H9 (cell line): ENCODE measurements around the gene ZBTB43. TPM values are rescaled to one million over a fixed set of nuclear protein-coding genes. Genes with fewer than 3 reads are reported as not detected.

Source experiments
- DNase-seq: peaks from one replicate; pipeline ENCODE4 v3.0.0-alpha.2; 2017
- H2AFZ ChIP-seq: one replicate; pipeline ENCODE4 v1.6.1; 2013; ENCODE audit warnings: mild to moderate bottlenecking, low read length, control low read depth, moderate library complexity
- H2AK5ac ChIP-seq: 2 replicates; pipeline ENCODE4 v1.6.1; 2013; ENCODE audit warnings: low read length, control low read depth, mixed read lengths; ENCODE audit not compliant: insufficient read length
- H2BK120ac ChIP-seq: one replicate; pipeline ENCODE4 v1.6.1; 2013; ENCODE audit warnings: low read depth, mild to moderate bottlenecking, low read length, control low read depth, inconsistent platforms; ENCODE audit not compliant: poor library complexity, severe bottlenecking
- H2BK12ac ChIP-seq: 2 replicates; pipeline ENCODE4 v1.6.1; 2013; ENCODE audit warnings: low read length, control low read depth, mixed read lengths, low read depth; ENCODE audit not compliant: insufficient read length
- H2BK15ac ChIP-seq: 2 replicates; pipeline ENCODE4 v1.6.1; 2013; ENCODE audit warnings: low read depth, low read length, control low read depth
- H2BK20ac ChIP-seq: one replicate; pipeline ENCODE4 v1.6.1; 2013; ENCODE audit warnings: low read depth, mild to moderate bottlenecking, low read length, control low read depth, inconsistent platforms; ENCODE audit not compliant: poor library complexity, severe bottlenecking
- H2BK5ac ChIP-seq: 2 replicates; pipeline ENCODE4 v1.6.1; 2013; ENCODE audit warnings: low read length, control low read depth, mixed read lengths; ENCODE audit not compliant: insufficient read length
- H3K14ac ChIP-seq: 2 replicates; pipeline ENCODE4 v1.6.1; 2013; ENCODE audit warnings: low read length, control low read depth; ENCODE audit not compliant: insufficient read depth
- H3K18ac ChIP-seq: 2 replicates; pipeline ENCODE4 v1.6.1; 2013; ENCODE audit warnings: low read depth, mild to moderate bottlenecking, mixed read lengths, low read length, control low read depth; ENCODE audit not compliant: insufficient read length
- H3K23ac ChIP-seq: 2 replicates; pipeline ENCODE4 v1.6.1; 2013; ENCODE audit warnings: low read length, control low read depth, mixed read lengths, low read depth; ENCODE audit not compliant: insufficient read length
- H3K23me2 ChIP-seq: 2 replicates; pipeline ENCODE4 v1.6.1; 2013; ENCODE audit warnings: low read depth, mild to moderate bottlenecking, mixed read lengths, low read length, control low read depth; ENCODE audit not compliant: insufficient read length, poor library complexity, severe bottlenecking
- H3K27ac ChIP-seq: 2 replicates; pipeline ENCODE4 v1.5.1; 2013; ENCODE audit warnings: low read length, control low read depth, mixed read lengths, low read depth; ENCODE audit not compliant: insufficient read length
- H3K27me3 ChIP-seq: 2 replicates; pipeline ENCODE4 v1.6.1; 2013; ENCODE audit warnings: low read length, control low read depth, inconsistent platforms; ENCODE audit not compliant: insufficient read depth
- H3K4ac ChIP-seq: 2 replicates; pipeline ENCODE4 v1.6.1; 2013; ENCODE audit warnings: low read depth, mild to moderate bottlenecking, control low read depth, inconsistent platforms, low read length, moderate library complexity
- H3K4me1 ChIP-seq: 2 replicates; pipeline ENCODE4 v1.6.1; 2013; ENCODE audit warnings: low read length, control low read depth, inconsistent platforms; ENCODE audit not compliant: insufficient read depth
- H3K4me2 ChIP-seq: 2 replicates; pipeline ENCODE4 v1.6.1; 2013; ENCODE audit warnings: low read length, control low read depth, mixed read lengths; ENCODE audit not compliant: insufficient read length, insufficient read depth
- H3K56ac ChIP-seq: 2 replicates; pipeline ENCODE4 v1.6.1; 2013; ENCODE audit warnings: low read depth, mild to moderate bottlenecking, mixed read lengths, low read length, control low read depth; ENCODE audit not compliant: insufficient read length
- H3K79me1 ChIP-seq: 2 replicates; pipeline ENCODE4 v1.6.1; 2013; ENCODE audit warnings: low read depth, mild to moderate bottlenecking, moderate library complexity, low read length, control low read depth, inconsistent platforms; ENCODE audit not compliant: insufficient read depth, poor library complexity, severe bottlenecking
- H3K79me2 ChIP-seq: 2 replicates; pipeline ENCODE4 v1.6.1; 2013; ENCODE audit warnings: low read length, control low read depth, inconsistent platforms; ENCODE audit not compliant: insufficient read depth
- H3K9ac ChIP-seq: 2 replicates; pipeline ENCODE4 v1.6.1; 2013; ENCODE audit warnings: low read length, control low read depth, mixed read lengths; ENCODE audit not compliant: insufficient read length; ENCODE audit errors: extremely low read depth
- H3K9me3 ChIP-seq: one replicate; pipeline ENCODE4 v1.6.1; 2013; ENCODE audit warnings: low read depth, low read length, inconsistent platforms; ENCODE audit not compliant: control insufficient read depth
- H3T11ph ChIP-seq: one replicate; pipeline ENCODE4 v1.6.1; 2013; ENCODE audit warnings: mild to moderate bottlenecking, low read length, control low read depth, inconsistent platforms
- H4K20me1 ChIP-seq: one replicate; pipeline ENCODE4 v1.6.1; 2013; ENCODE audit not compliant: control insufficient read depth, insufficient read length, insufficient read depth
- H4K5ac ChIP-seq: 2 replicates; pipeline ENCODE4 v1.6.1; 2013; ENCODE audit warnings: low read depth, mild to moderate bottlenecking, mixed read lengths, low read length, control low read depth; ENCODE audit not compliant: insufficient read length
- H4K8ac ChIP-seq: replicated peaks from 2 replicates; pipeline ENCODE4 v1.6.1; 2013; ENCODE audit warnings: low read length, control low read depth, mixed read lengths, low read depth; ENCODE audit not compliant: insufficient read length
- H4K91ac ChIP-seq: 2 replicates; pipeline ENCODE4 v1.6.1; 2013; ENCODE audit warnings: low read depth, mild to moderate bottlenecking, moderate library complexity, mixed read lengths, low read length, control low read depth; ENCODE audit not compliant: insufficient read length
- H3K27ac Mint-ChIP-seq, 3 experiments: 2 replicates in 2 of 3; 3 replicates in 1 of 3; pipeline ENCODE4 v1.8.0; 2020 to 2021; ENCODE audit warnings: mixed read lengths in 3 of 3, mild to moderate bottlenecking in 1 of 3, moderate library complexity in 1 of 3
- H3K27me3 Mint-ChIP-seq: 2 replicates; pipeline ENCODE4 v1.8.0; 2021; ENCODE audit warnings: low read depth, mild to moderate bottlenecking, moderate library complexity, mixed read lengths
- H3K36me3 Mint-ChIP-seq, 3 experiments: 2 replicates in 2 of 3; 3 replicates in 1 of 3; pipeline ENCODE4 v1.8.0; 2020 to 2021; ENCODE audit warnings: low read depth in 3 of 3, mixed read lengths in 3 of 3; ENCODE audit not compliant: insufficient read depth in 1 of 3
- H3K4me1 Mint-ChIP-seq, 2 experiments: 2 replicates each; pipeline ENCODE4 v1.8.0; 2020; ENCODE audit warnings: mixed read lengths in 2 of 2
- H3K4me3 Mint-ChIP-seq, 2 experiments: 2 replicates in 1 of 2; 3 replicates in 1 of 2; pipeline ENCODE4 v1.8.0; 2020 to 2021; ENCODE audit warnings: mild to moderate bottlenecking in 2 of 2, mixed read lengths in 2 of 2, moderate library complexity in 1 of 2
- H3K9me3 Mint-ChIP-seq, 2 experiments: 2 replicates in 1 of 2; 3 replicates in 1 of 2; pipeline ENCODE4 v1.8.0; 2020; ENCODE audit warnings: mild to moderate bottlenecking in 2 of 2, mixed read lengths in 2 of 2, moderate library complexity in 1 of 2
- WGBS: extraction: QIAGEN DNeasy Blood & Tissue Kit; methylation state at CpG from one replicate; pipeline ENCODE4 v1.1.7; 2013; ENCODE audit warnings: missing lambda C conversion rate, low lambda C conversion rate, mixed read lengths; ENCODE audit not compliant: insufficient read length; ENCODE audit errors: extremely low coverage; 5-methylcytosine and 5-hydroxymethylcytosine counted together
- total RNA-seq: library from RNA; stranded (reverse); gene quantifications from 2 replicates; pipeline ENCODE4 v1.2.1, GENCODE V29; 2021
- TF ChIP-seq, protein P1 (sequence below): fragments of 200-600 bp; sonication (generic); conservative IDR thresholded peaks from 3 replicates; pipeline ENCODE4 v1.8.0; 2021; ENCODE audit warnings: antibody characterized with exemption, mild to moderate bottlenecking

Gene ZBTB43
- total RNA-seq, 1 experiment from 2014 or later, result 15.7 TPM

DNA sequence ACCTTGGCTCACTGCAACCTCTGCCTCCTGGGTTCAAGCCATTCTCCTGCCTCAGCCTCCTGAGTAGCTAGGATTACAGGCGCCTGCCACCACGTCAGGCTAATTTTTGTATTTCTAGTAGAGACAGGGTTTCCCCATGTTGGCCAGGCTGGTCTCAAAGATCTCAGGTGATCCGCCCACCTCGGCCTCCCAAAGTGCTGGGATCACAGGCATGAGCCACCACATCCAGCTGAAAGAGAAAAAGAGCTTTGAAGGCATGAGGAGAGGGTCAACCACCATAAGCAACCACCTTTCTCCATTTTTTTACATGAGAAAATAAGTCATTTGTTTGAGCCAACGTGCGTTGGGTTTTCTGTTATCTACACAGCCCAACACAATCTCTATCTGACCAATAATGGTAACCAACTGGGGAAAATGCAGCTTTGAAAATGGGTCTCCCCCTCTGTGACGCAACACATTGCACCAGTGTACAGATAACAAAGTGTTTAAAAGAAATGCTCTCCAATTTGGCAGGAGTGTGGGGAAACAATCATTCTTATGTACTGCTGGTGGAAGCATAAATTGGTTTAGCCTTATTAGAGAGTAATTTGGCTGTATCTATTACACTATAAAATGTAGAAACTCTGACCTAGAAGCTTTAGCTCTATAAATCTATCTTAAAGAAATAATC, 45.8 kb upstream of the ZBTB43 start:
- H3K27me3 ChIP-seq, result no peaks in the 10 kb centered on the region
- no peaks in the 10 kb centered on the region for H3K79me1 ChIP-seq
- no peak overlapping the region for H2BK120ac ChIP-seq
- no peak overlapping the region for H3K4me3 Mint-ChIP-seq
- H3K23me2 ChIP-seq, result no peaks in the 10 kb centered on the region
- H3K9me3 ChIP-seq, result no peaks in the 10 kb centered on the region
- no peak overlapping the region for H3K9ac ChIP-seq
- no peak overlapping the region for H3T11ph ChIP-seq
- no peak overlapping the region for H3K27ac ChIP-seq
- H3K14ac ChIP-seq, result no peak overlapping the region
- H3K79me2 ChIP-seq, result no peaks in the 10 kb centered on the region
- H2AFZ ChIP-seq, result no peak overlapping the region
- H2BK5ac ChIP-seq, result no peak overlapping the region
- no peak overlapping the region for H4K8ac ChIP-seq
- no peak overlapping the region for H4K5ac ChIP-seq
- no peak overlapping the region for H2BK12ac ChIP-seq
- peaks cover 26% of the 10 kb centered on the region for H3K27me3 Mint-ChIP-seq
- no peaks in the 10 kb centered on the region for H3K4me1 ChIP-seq
- H3K4me1 Mint-ChIP-seq, result no peaks in the 10 kb centered on the region
- H3K9me3 Mint-ChIP-seq, result no peaks in the 10 kb centered on the region
- H2BK15ac ChIP-seq, result no peak overlapping the region
- TF ChIP-seq, protein P1, sequence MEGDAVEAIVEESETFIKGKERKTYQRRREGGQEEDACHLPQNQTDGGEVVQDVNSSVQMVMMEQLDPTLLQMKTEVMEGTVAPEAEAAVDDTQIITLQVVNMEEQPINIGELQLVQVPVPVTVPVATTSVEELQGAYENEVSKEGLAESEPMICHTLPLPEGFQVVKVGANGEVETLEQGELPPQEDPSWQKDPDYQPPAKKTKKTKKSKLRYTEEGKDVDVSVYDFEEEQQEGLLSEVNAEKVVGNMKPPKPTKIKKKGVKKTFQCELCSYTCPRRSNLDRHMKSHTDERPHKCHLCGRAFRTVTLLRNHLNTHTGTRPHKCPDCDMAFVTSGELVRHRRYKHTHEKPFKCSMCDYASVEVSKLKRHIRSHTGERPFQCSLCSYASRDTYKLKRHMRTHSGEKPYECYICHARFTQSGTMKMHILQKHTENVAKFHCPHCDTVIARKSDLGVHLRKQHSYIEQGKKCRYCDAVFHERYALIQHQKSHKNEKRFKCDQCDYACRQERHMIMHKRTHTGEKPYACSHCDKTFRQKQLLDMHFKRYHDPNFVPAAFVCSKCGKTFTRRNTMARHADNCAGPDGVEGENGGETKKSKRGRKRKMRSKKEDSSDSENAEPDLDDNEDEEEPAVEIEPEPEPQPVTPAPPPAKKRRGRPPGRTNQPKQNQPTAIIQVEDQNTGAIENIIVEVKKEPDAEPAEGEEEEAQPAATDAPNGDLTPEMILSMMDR, result no peak
- H3K36me3 Mint-ChIP-seq, result no peaks in the 10 kb centered on the region; a peak in 1 of 7 replicates
- DNase-seq, result no peak
- no peaks in the 10 kb centered on the region for H4K20me1 ChIP-seq
- no peak overlapping the region for H3K4ac ChIP-seq
- H2AK5ac ChIP-seq, result no peak overlapping the region
- no peak overlapping the region for H3K23ac ChIP-seq
- H3K18ac ChIP-seq, result no peak overlapping the region
- WGBS, result no CpG with 5 or more reads among the region's 7 CpGs
- no peak overlapping the region for H2BK20ac ChIP-seq
- no peak overlapping the region for H3K4me2 ChIP-seq
- H3K27ac Mint-ChIP-seq, result no peak overlapping the region
- H3K56ac ChIP-seq, result no peak overlapping the region
- H4K91ac ChIP-seq, result no peak overlapping the region
